Urothelium cell line (cell line): Measurements from ENCODE around the gene EPS8L2.
"Not testable (repeated sequence)": the region's sequence is repeated elsewhere in the genome, so short reads cannot be mapped to it uniquely, and the experiment has no call there.

Experiments used
- DNase-seq: peaks from one replicate; pipeline ENCODE4 v3.0.0; 2011; ENCODE audit warnings: low spot score, mixed read lengths
- FAIRE-seq: peaks from 2 replicates; lab custom pipeline; 2011; peaks lifted over from hg19 to GRCh38; lab: Jason Lieb, UNC

Gene EPS8L2

GRCh38 chr11:724049-724777 is 18.2 kb downstream of the EPS8L2 start:
- DNase-seq (no peak), FAIRE-seq (no peak)

- no peak for FAIRE-seq
- DNase-seq, result no peak
Observed at GRCh38 chr11:724778-725386, 18.9 kb downstream of the EPS8L2 start.

DNA sequence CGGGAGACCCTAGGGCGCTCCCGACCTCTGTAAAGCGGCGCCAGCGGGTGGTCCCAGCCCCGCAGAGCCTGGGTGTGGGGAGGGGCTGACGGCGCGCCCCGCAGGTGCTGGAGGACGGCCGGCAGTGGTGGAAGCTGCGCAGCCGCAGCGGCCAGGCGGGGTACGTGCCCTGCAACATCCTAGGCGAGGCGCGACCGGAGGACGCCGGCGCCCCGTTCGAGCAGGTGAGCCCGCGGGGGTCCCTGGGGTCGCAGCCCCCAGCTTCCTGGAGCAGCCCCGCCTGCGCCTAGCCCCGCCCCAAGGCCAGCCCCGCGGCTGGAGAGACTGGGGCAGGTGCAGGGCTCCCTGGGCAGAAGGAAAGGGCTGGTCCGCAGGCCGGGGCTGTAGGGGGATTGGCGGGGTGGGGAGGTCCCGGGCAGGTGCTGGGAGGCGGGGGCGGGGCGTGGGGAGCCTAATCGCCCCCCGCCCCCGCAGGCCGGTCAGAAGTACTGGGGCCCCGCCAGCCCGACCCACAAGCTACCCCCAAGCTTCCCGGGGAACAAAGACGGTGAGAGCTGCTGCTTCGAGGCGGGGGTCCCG is 19.7 kb downstream of the EPS8L2 start:
- FAIRE-seq (no peak), DNase-seq (no peak)

DNA sequence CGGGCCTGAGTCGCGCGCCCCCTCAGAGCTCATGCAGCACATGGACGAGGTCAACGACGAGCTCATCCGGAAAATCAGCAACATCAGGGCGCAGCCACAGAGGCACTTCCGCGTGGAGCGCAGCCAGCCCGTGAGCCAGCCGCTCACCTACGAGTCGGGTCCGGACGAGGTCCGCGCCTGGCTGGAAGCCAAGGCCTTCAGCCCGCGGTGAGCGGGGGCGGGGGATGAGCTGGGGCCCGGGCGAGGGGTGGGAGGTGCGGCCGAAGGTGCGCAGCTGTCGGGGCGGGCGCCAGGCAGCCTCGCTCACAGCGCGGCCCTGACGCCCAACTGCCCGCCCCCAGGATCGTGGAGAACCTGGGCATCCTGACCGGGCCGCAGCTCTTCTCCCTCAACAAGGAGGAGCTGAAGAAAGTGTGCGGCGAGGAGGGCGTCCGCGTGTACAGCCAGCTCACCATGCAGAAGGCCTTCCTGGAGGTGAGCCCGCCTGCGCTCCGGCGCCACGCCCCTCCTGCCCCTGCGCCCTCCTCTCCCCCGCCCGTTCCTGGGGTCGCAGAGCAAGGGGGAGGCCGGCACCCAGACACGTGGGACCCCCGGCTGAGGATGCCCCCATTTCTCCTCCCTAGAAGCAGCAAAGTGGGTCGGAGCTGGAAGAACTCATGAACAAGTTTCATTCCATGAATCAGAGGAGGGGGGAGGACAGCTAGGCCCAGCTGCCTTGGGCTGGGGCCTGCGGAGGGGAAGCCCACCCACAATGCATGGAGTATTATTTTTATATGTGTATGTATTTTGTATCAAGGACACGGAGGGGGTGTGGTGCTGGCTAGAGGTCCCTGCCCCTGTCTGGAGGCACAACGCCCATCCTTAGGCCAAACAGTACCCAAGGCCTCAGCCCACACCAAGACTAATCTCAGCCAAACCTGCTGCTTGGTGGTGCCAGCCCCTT is 20.5 kb downstream of the EPS8L2 start:
- no peak for DNase-seq
- no peak for FAIRE-seq

DNA sequence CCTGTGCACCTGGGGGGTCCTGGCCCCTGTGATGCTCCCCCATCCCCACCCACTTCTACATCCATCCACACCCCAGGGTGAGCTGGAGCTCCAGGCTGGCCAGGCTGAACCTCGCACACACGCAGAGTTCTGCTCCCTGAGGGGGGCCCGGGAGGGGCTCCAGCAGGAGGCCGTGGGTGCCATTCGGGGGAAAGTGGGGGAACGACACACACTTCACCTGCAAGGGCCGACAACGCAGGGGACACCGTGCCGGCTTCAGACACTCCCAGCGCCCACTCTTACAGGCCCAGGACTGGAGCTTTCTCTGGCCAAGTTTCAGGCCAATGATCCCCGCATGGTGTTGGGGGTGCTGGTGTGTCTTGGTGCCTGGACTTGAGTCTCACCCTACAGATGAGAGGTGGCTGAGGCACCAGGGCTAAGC is 21.3 kb downstream of the EPS8L2 start:
- FAIRE-seq, result no peak
- no peak for DNase-seq

DNA sequence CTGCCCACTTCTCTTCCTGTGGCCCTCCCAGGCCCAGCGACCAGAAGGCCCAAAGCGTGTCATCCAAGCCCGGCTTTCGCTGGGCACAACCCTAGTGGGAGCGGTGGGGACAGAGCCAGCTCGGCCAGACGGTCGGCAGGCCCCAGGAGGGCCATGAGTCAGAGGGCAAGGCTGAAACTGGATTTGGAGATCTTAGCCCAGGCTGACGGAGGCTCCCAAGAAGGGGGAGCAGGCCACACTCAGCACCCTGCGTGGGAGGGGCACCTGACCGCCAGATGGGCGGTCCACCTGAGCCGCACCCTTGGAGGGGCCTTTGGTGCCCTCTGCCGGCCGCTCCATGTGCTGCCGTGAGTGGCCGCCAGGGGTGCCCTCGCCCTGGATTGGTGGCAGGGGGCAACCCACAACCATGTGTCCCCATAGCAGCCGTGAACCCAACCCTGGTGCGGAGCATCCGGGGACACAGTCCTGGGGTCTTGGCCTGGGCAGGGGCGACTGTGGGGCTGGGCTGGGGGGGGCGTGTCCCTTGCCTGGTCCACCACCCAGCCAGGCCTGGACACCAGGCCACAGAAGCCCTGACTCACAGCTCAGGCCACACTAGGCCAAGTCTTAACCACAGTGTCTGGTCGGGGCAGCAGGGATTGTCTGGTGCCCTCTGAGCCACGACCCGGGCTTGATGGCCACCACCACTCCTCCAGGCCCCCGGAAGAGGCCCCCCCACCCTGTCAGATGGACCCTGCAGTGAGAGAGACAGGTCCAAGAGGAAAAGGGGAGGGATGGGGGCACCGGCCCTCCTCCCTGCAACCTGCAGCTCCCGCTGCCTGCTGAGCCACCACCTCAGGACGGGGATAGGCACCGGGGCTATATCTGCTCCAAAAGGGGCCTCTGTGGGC is 22.1 kb downstream of the EPS8L2 start:
- DNase-seq (peak; percentile 88), FAIRE-seq (no peak)

DNA sequence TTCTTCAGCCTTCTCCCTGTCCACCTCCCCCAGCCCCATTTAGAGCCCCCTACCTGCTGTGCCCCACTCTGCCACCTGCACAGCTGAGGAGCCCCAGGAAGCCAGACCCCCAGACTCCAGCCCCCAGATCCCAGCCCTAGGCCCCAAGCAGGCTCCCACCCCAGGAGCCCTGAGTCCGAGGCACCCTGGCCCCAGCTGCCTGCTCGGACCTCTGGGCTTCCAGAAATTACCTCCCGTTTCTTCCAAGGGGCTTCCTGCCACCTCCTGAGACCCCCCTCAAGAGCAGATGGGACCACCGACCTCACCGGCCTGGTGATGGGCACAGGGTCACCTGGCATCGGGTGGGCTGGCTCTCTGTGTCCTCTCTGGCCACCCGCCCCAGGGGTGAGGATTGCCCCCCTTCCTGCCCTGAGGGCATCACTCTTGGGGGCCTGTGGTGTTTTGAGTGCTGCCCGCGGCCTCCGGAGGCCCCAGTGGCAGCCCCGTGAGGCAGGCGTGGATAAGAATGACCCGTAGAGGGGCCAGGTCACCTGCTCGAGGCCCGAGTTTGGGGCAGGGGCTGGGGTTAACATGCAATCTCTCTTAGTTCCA is 23.0 kb downstream of the EPS8L2 start:
- FAIRE-seq (no peak), DNase-seq (no peak)

DNA sequence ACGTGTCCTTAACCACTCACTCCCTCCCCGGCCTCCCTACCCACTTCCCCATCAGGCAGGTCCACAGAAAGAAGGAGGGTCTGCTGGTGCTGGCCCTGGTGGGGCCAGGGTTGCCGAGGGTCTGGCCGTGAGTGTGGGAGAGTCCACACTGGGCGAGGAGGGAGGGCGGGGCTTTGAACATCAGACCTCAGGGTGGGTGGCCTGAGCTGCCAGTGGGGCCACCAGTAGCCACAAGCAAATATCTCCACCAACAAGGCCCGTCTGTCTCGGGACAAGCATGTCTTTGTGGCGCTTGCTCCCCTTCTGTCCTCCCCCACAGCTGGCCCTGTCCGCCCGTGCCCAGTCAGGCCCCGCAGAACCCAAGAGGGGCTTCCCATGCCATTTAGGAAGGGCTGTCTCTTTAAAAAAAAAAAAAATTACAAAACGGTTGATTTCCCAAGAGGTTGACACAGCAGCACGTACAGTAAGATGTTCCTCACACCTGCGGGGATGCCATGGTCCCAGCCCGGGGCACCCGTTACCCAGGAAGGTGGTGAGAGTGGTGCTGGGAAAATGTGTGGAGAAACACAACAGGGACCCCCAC is 23.6 kb downstream of the EPS8L2 start:
- FAIRE-seq (no peak), DNase-seq (no peak)

GRCh38 chr11:733072-733471 is 27.0 kb downstream of the EPS8L2 start:
- FAIRE-seq (no peak), DNase-seq (no peak)

DNA sequence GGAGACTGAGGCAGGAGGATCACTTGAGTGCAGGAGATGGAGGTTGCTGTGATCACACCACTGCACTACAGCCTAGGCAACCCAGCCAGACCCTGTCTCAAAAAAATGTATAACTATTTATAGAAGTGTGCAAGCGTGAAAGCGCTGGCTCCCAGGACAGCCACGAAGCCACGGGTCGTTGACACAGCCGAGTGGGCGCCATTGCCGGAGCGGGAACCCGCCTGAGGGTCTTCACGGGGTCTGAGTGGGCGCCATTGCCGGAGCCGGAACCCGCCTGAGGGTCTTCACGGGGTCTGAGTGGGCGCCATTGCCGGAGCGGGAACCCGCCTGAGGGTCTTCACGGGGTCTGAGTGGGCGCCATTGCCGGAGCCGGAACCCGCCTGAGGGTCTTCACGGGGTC is 28.5 kb downstream of the EPS8L2 start:
- DNase-seq, FAIRE-seq: not testable (repeated sequence)

DNA sequence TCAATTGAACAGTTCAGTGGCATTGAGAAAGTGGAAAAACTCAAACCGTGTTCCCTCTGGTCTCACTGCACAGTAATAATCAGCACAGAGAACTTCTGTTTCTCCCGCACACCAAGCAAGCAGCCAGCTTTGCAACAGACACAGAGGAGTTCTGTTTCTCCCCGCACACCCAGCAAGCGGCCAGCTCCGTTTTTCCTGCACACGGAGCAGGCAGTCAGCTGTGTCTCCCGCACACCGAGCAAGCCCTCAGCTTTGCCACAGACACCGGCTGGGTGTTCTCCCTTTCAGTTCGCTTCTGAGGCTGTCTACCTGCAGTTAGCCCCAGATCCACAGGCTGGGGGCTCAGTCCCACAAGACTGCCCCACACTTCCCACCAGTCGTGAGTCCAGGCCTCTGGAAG is 31.3 kb downstream of the EPS8L2 start:
- FAIRE-seq (no peak), DNase-seq (no peak)

- not testable (repeated sequence) for DNase-seq
Observed at GRCh38 chr11:737899-738298, 31.9 kb downstream of the EPS8L2 start.

GRCh38 chr11:742156-742546 is 36.1 kb downstream of the EPS8L2 start:
- FAIRE-seq, result no peak
- DNase-seq, result no peak

More at GRCh38 chr11:737899-738298, 31.9 kb downstream of the EPS8L2 start:
- FAIRE-seq, result not testable (repeated sequence)

DNA sequence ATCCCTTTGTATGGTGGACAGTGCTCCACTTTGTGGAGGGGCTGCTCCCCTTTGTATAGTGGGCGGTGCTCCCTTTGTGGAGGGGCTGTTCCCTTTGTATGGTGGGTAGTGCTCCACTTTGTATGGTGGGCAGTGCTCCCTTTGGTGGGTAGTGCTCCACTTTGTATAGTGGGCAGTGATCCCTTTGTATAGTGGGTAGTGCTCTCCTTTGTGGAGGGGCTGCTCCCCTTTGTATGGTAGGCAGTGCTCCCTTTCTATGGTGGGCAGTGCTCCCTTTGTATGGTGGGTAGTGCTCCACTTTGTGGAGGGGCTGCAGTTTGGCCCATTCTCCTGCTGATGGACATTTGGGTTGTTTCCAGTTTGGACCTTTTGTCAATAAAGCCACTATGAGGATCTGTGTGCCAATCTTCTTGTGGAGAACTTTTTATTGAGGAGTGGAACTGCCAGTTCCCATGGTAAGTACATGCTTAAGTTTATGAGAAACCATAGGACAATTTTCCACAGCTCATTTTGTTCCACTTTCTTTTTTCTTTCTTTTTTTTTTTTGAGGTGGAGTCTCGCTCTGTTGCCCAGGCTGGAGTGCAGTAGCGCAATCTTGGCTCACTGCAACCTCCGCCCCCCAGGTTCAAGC is 36.7 kb downstream of the EPS8L2 start:
- DNase-seq, result no peak
- FAIRE-seq, result no peak

DNA sequence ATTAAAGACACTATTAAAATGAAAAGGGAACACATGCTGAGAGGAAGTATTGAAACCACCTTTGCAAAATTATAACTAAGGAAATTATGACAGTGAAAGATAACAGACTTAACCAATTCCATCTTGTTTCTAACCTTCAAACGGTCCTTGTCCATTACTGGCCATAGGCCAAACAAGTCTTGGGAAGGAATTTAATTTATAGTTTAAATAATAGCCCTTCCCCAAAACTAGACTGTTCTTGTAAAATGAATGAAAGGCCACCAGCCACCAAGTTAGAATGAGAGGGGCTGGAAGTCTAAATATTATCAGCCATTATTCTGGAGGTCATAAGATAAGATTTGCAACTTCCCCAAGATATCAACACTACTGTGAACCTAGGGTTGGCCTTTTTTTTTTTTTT is 39.4 kb downstream of the EPS8L2 start:
- FAIRE-seq (no peak), DNase-seq (no peak)

DNA sequence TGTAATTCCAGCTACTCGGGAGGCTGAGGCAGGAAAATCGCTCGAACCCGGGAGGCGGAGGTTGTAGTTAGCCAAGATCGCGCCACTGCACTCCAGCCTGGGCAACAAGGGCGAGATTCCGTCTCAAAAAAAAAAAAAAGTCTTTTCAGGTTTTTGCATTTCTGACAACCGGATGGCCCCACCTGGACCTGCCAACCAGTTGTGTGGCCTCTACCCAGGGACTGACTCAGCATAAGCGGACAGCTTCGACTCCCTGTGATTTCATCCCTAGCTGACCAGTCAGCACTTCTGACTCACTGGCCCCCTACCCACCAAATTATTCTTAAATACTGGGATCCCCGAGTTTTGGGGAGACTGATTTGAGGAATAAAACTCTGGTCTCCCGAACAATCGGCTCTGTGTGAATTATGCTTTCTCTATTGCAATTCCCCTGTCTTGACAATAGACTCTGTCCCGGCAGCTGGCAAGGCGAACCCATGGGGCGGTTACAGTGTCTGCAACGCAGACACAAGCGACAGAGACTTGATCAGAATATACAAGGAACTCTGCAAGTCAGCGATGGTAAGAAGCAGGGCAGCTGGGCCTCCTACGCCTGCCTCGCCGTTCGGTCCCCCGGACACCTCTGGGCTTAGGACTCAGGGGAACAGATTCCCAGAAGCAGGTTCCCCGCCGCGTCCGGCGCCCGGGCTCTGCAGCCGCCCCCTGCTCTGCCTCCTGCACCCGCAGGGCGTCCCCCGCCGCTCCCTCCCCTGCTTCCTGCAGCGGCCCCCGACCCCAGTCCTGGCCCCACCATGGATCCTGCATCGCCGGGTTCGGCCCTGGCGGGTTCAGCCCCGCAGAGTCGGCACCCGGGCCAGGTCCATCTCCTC is 40.5 kb downstream of the EPS8L2 start:
- DNase-seq, result no peak
- no peak for FAIRE-seq

- FAIRE-seq (no peak), DNase-seq (peak; percentile 94)
Observed at GRCh38 chr11:747158-748006, 41.4 kb downstream of the EPS8L2 start, which contains the start of gene TALDO1. Gene TALDO1, plus strand, starts transcription at chr11:747464. Its CDS starts 18 bp downstream, at chr11:747482.
